ENCODE data around the gene PCDH9.
"Not testable (repeated sequence)": the region's sequence is repeated elsewhere in the genome, so short reads cannot be mapped to it uniquely, and the experiment has no call there.

The PCDH9 gene

GRCh38 chr13:67122251-67122650, 107.9 kb downstream of the PCDH9 start:
- DNase-seq: no peak

GRCh38 chr13:67120872-67121531, 109.1 kb downstream of the PCDH9 start:
- DNase-seq: no peak

- no peak for DNase-seq
Measured at GRCh38 chr13:67119481-67119894, 110.6 kb downstream of the PCDH9 start.

- DNase-seq: no peak
Measured at GRCh38 chr13:67118277-67118676, 111.9 kb downstream of the PCDH9 start.

- no peak for DNase-seq
Measured at GRCh38 chr13:67117010-67117550, 113.1 kb downstream of the PCDH9 start.

GRCh38 chr13:67107979-67108378, 122.2 kb downstream of the PCDH9 start:
- DNase-seq: no peak

- no peak for DNase-seq
Measured at GRCh38 chr13:67106502-67107057, 123.6 kb downstream of the PCDH9 start.

- no peak for DNase-seq
Measured at GRCh38 chr13:67101730-67102467, 128.2 kb downstream of the PCDH9 start.

- no peak for DNase-seq
Measured at GRCh38 chr13:67100730-67101129, 129.4 kb downstream of the PCDH9 start.

- DNase-seq: no peak
Measured at GRCh38 chr13:67099494-67099893, 130.6 kb downstream of the PCDH9 start.

GRCh38 chr13:67097892-67098452, 132.2 kb downstream of the PCDH9 start:
- no peak for DNase-seq

- DNase-seq: not testable (repeated sequence)
Measured at GRCh38 chr13:67096893-67097292, 133.2 kb downstream of the PCDH9 start.

GRCh38 chr13:67096418-67096817, 133.7 kb downstream of the PCDH9 start:
- DNase-seq: no peak

GRCh38 chr13:67095621-67096020, 134.5 kb downstream of the PCDH9 start:
- DNase-seq: no peak

- no peak for DNase-seq
Measured at GRCh38 chr13:67094952-67095351, 135.2 kb downstream of the PCDH9 start.

GRCh38 chr13:67094078-67094477, 136.1 kb downstream of the PCDH9 start:
- no peak for DNase-seq

- no peak for DNase-seq
Measured at GRCh38 chr13:67091603-67092002, 138.5 kb downstream of the PCDH9 start.

GRCh38 chr13:67090856-67091255, 139.3 kb downstream of the PCDH9 start:
- no peak for DNase-seq

- no peak for DNase-seq
Measured at GRCh38 chr13:67087527-67087926, 142.6 kb downstream of the PCDH9 start.

GRCh38 chr13:67086260-67086659, 143.9 kb downstream of the PCDH9 start:
- no peak for DNase-seq

GRCh38 chr13:67084066-67084465, 146.1 kb downstream of the PCDH9 start:
- no peak for DNase-seq

GRCh38 chr13:67083519-67083918, 146.6 kb downstream of the PCDH9 start:
- no peak for DNase-seq

GRCh38 chr13:67080351-67080750, 149.8 kb downstream of the PCDH9 start:
- DNase-seq: no peak

- DNase-seq: no peak
Measured at GRCh38 chr13:67078062-67078461, 152.1 kb downstream of the PCDH9 start.
